ENCODE data around the gene SUN1. TPM values are rescaled to one million over a fixed set of nuclear protein-coding genes. Genes with fewer than 3 reads are reported as not detected.

SUN1 gene
- total and polyA plus RNA-seq, 2 of the 8 experiments (the other 6 are each of a cell fraction or from before 2014, with no cell fraction given): 108 to 158 TPM

- Histone ChIP-seq H4K91ac (replicated peaks; ENCODE audit: insufficient read length, low read length) (peak overlapping the region; percentile 65), H2BK120ac (replicated peaks; ENCODE audit: low read depth, low read length) (no peak overlapping the region), H3K23ac (ENCODE audit: insufficient read length) (no peak overlapping the region), H3K56ac (replicated peaks; ENCODE audit: insufficient read length, low read depth, low read length) (no peak overlapping the region), H3K9ac (replicated peaks in 1 of 4; ENCODE audit: extremely low read depth in 1 of 4, low read depth in 3 of 4, low read length in 3 of 4) (no peak overlapping the region), H2BK5ac (ENCODE audit: low read depth, low read length) (no peak overlapping the region), H3K9me3 (ENCODE audit: insufficient read depth in 2 of 2, low read depth in 1 of 2, low read length in 1 of 2) (no peaks in the 10 kb centered on the region), H4K5ac (ENCODE audit: insufficient read length, low read depth, low read length) (no peak overlapping the region), H3K4ac (replicated peaks; ENCODE audit: insufficient read length, low read depth, low read length) (no peak overlapping the region), H2AFZ (ENCODE audit: low read length) (no peak overlapping the region), H3K4me2 (ENCODE audit: insufficient read depth in 1 of 2, low read depth in 2 of 2, low read length in 2 of 2) (peak overlapping the region; percentile 4 to 64; a peak in 2 of 4 replicates), H3K27me3 (replicated peaks in 1 of 4; ENCODE audit: control insufficient read depth in 3 of 4, extremely low read depth in 1 of 4, insufficient read depth in 3 of 4, low read length in 3 of 4) (peaks cover 0 to 12% (median 9%) of the 10 kb centered on the region in 4 experiments; a peak in 4 of 7 replicates), H3K79me1 (ENCODE audit: low read depth, low read length) (no peaks in the 10 kb centered on the region), H3K4me3 (ENCODE audit: extremely low read depth in 1 of 4, insufficient read depth in 2 of 4, low read depth in 3 of 4, low read length in 4 of 4) (peak overlapping the region in 1 of 4 experiments; percentile 49; a peak in 1 of 8 replicates), H3K36me3 (ENCODE audit: control insufficient read depth in 2 of 4, insufficient read depth in 4 of 4, low read length in 3 of 4) (no peaks in the 10 kb centered on the region), H2AK5ac (ENCODE audit: low read depth, low read length) (no peak overlapping the region), H4K8ac (ENCODE audit: extremely low read depth, insufficient read depth, low read length) (no peak overlapping the region; the same call in 1 of the 2 replicates), H2BK12ac (ENCODE audit: low read depth, low read length) (peak overlapping the region; percentile 80; the same call in 1 of the 2 replicates), H2BK15ac (ENCODE audit: low read length) (no peak overlapping the region), H3K79me2 (ENCODE audit: control insufficient read depth in 1 of 2, insufficient read depth in 2 of 2, low read length in 2 of 2) (no peaks in the 10 kb centered on the region), H2BK20ac (ENCODE audit: low read length) (peak overlapping the region; percentile 90; the same call in 1 of the 2 replicates), H3K27ac (ENCODE audit: low read depth, low read length) (no peak overlapping the region), H3K23me2 (ENCODE audit: low read depth, low read length) (no peaks in the 10 kb centered on the region; the same call in 1 of the 2 replicates), H3K14ac (ENCODE audit: insufficient read length) (no peak overlapping the region), H3K18ac (ENCODE audit: extremely low read depth, low read length) (no peak overlapping the region; the same call in 1 of the 2 replicates), H3K4me1 (replicated peaks in 1 of 4; ENCODE audit: control insufficient read depth in 3 of 4, insufficient read depth in 4 of 4, low read length in 3 of 4) (peaks cover 0 to 12% (median 2%) of the 10 kb centered on the region in 4 experiments; a peak in 3 of 7 replicates), H4K20me1 (replicated peaks in 1 of 2; ENCODE audit: control insufficient read depth in 1 of 2, insufficient read depth in 2 of 2, low read length in 2 of 2) (peaks cover 0 to 3% of the 10 kb centered on the region in 2 experiments)
- DNase-seq (ENCODE audit: low read depth in 1 of 2, low spot score in 2 of 2) (no peak), FAIRE-seq (no peak)
- TF ChIP-seq RNF2 (IDR thresholded peaks at IDR 0.05; ENCODE audit: borderline replicate concordance, low read depth, low read length, missing control alignments, poor library complexity, severe bottlenecking) (no peak), RFX5 (IDR thresholded peaks at IDR 0.05; ENCODE audit: borderline replicate concordance, low read depth, low read length) (no peak), ASH2L (IDR thresholded peaks at IDR 0.05; ENCODE audit: low read length) (no peak), SIN3A (conservative IDR thresholded peaks at IDR 0.05 in 1 of 2, IDR thresholded peaks at IDR 0.05 in 1 of 2; ENCODE audit: low read depth in 1 of 2, low read length in 2 of 2) (no peak), ATF2 (IDR thresholded peaks at IDR 0.05; ENCODE audit: low read length) (no peak)
- ChIA-PET CTCF (ENCODE audit: partially characterized antibody) (interaction anchor here (0.6 to 6.3 kb wide), 14 partner anchors 9 to 275 kb away, joined by 3 to 36 read pairs (median 4); partner anchors contain the start of gene COX19), POLR2A (ENCODE audit: partially characterized antibody) (interaction anchor here (0.9 to 1.3 kb wide), 3 partner anchors 13 to 74 kb away, joined by 3 read pairs; no protein-coding TSS in a partner anchor)
- 91% methylated on average over 8 of the region's 12 CpGs; no CpG with 5 or more reads in 1 of the 2 experiments for WGBS, 2 experiments (ENCODE audit: extremely low coverage in 1 of 2, insufficient coverage in 1 of 2, insufficient read length in 1 of 2, insufficient replicate concordance in 2 of 2, low coverage in 1 of 2, low lambda C conversion rate in 2 of 2, missing lambda C conversion rate in 1 of 2)
Measured at GRCh38 chr7:908159-908581, 75.9 kb downstream of the SUN1 start.
